Epithelial cell of esophagus (primary cell): ENCODE results near the gene TBC1D5.

Source experiments
- DNase-seq: peaks from one replicate; pipeline ENCODE4 v3.0.0; 2010; ENCODE audit warnings: low read depth
- H3K4me3 ChIP-seq: 2 replicates; pipeline ENCODE4 v1.5.1; 2011; ENCODE audit warnings: mild to moderate bottlenecking, low read length, control low read depth
- TF ChIP-seq, protein P1 (sequence below): IDR thresholded peaks from 2 replicates; pipeline ENCODE4 v1.5.1; 2011; ENCODE audit warnings: low read depth, mild to moderate bottlenecking, low read length, control low read depth, inconsistent platforms; ENCODE audit not compliant: insufficient read depth; ENCODE audit errors: missing control alignments

TBC1D5 gene

DNA sequence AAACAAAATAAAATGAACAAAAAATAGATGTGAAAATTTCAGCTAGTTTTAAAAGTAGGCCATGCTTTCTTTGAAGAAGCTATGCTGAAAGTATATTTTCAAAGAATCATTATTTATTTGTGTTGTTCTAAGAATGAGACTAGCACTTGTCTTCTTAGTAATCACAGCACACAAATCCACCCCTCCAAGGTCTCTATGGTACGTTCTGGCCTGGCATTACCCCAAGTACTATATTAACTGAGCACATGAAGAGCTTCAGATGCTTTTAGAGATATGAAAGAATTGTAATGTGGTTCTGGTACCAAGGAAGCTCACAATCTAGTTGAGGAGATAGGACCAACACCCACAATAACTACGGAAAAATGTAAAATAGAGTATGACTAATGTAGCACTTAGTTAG is 441.2 kb downstream of the TBC1D5 start:
- no peak for DNase-seq
- TF ChIP-seq, protein P1, sequence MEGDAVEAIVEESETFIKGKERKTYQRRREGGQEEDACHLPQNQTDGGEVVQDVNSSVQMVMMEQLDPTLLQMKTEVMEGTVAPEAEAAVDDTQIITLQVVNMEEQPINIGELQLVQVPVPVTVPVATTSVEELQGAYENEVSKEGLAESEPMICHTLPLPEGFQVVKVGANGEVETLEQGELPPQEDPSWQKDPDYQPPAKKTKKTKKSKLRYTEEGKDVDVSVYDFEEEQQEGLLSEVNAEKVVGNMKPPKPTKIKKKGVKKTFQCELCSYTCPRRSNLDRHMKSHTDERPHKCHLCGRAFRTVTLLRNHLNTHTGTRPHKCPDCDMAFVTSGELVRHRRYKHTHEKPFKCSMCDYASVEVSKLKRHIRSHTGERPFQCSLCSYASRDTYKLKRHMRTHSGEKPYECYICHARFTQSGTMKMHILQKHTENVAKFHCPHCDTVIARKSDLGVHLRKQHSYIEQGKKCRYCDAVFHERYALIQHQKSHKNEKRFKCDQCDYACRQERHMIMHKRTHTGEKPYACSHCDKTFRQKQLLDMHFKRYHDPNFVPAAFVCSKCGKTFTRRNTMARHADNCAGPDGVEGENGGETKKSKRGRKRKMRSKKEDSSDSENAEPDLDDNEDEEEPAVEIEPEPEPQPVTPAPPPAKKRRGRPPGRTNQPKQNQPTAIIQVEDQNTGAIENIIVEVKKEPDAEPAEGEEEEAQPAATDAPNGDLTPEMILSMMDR = no peak
- H3K4me3 ChIP-seq = no peak overlapping the region

DNA sequence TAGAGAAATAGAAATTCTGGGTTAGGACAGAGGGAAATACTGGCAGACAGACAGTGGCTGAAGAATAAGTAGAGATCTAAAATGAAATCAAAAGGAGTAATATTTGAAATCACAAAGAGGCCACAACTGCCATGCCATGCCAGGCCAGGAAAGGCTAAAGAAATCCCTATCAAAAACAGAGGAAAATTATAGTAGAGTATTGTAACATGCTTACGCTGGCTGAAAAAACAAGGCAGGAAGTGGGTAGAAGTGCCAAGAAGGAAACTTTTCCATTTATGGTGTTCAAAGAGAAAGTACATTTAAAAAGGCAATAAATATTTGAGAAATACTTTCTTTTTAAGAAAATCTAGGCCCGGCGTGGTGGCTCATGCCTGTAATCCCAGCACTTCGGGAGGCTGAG is 442.0 kb downstream of the TBC1D5 start:
- TF ChIP-seq, protein P1 = no peak
- no peak for DNase-seq
- H3K4me3 ChIP-seq = no peak overlapping the region

DNA sequence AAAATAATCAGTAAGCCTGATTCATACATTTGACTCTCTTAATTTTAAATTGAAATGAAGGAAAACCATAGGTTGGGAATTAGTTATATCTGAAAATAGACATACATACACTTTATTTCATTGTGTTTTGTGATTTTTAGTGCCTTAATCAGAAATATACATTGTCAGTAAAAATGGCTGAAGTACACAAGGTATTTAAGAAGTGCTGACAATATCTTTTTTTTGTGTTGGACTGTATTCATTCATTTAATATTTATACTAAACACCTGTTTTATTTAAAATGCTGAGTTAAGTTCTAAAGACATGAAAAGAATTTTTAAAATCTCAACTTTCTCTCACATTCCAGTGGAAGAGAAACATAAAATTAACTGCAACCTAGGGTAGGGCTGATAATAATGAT is 444.4 kb downstream of the TBC1D5 start:
- H3K4me3 ChIP-seq = no peak overlapping the region
- TF ChIP-seq, protein P1 = no peak
- no peak for DNase-seq

DNA sequence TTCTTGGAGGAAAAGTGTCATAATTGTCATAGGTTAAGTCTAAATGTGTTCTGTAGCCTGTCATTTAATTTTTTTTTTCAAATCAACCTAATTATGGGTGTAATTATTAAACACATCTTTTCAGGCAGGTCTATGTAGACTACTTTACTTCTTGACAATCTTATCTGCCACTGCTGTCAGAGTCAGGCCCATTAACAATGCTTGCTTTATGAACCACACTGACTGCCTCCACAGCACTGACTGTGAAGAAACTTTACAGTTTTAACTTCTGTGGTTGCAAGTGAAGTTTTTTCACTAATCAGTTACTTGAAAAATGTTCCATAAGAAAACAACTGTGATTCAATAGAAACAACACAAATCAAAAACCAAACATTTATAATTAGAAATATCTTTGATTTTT is 449.9 kb downstream of the TBC1D5 start:
- H3K4me3 ChIP-seq = no peak overlapping the region
- DNase-seq = no peak
- TF ChIP-seq, protein P1 = no peak

DNA sequence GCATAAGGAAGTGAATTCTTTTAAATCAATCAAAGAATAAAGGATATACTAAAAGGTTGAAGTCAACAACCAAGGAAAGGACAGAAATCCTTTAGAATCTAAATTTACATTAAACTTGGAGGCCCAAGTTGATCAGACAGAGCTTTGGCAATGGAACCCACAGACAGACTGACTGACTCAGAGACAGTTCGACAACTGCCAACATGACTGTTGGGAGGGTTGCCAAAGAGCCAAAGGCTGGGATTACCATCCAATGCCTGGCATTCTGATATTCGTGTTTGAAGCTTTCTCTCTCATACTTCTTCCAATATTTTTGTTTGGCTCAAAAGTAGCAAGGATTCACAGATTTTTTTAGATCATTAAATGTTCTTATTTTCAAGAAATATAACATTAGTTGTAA is 451.5 kb downstream of the TBC1D5 start:
- no peak overlapping the region for H3K4me3 ChIP-seq
- TF ChIP-seq, protein P1 = no peak
- peak; percentile 75 for DNase-seq

DNA sequence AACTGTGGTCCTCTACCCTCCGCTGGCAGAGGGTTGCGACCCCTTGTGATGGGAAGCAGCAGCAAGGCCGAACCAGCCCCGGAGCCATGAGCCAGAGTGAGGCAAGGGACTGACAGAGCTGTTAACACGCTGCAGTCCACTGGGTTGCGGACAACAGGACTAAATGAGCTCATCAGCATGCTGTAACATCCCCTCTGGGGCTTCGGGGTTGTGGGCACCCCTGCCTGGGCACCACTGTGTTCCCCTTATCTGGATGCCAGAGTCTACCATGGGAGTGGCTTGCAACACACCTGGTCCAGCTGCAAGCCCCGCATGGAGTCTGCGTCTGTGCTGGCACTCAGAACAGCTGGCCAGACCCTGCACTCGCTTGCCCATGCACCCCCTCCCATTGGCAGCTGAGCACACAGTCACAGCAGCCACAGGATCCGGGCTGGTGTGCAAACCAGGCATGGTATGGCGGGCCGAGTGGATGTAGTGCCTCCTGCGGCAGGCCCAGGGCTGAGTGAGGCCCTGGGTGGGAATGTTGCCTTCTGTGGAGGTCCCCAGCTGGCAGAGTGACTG is 453.5 kb downstream of the TBC1D5 start:
- DNase-seq = no peak
- TF ChIP-seq, protein P1 = no peak
- H3K4me3 ChIP-seq = no peak overlapping the region

DNA sequence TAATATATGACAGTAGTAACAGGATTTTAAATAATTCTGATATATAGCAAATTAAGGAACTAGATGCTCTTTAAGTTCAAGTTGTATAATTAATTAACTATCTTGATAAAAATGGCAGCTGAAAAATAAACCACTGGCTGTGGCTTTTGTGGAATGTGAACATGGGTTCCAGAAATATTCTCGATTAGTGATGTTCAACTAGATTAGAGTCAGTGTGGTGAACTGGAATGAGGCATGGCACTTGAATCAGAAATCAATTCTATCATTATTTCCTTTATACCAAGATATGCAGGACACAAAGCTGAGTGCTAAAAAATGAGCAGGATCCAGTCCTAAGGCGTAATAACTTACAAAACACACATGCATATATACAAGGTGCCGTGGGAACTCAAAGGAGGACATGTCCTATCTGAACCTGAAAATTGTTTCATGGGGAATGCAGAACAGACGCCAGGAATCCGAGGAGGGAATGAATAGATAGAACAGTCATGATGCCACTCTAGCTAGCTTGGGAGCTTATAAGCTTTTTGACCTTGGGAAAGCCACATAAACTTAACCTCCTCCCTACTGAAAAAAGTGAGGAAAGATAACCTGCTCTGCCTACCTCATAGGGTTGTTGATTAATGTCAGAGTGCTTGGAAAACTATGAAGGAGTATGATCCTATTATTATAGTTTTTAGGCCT is 455.3 kb downstream of the TBC1D5 start:
- no peak overlapping the region for H3K4me3 ChIP-seq
- DNase-seq = no peak
- TF ChIP-seq, protein P1 = no peak
